ENCODE measurements around the gene RAB6A.
"Not testable (repeated sequence)": the region's sequence is repeated elsewhere in the genome, so short reads cannot be mapped to it uniquely, and the experiment has no call there.

RAB6A gene

GRCh38 chr11:73762732-73763131 is 1.9 kb upstream of the RAB6A start:
- DNase-seq (ENCODE audit: low read depth): no peak

GRCh38 chr11:73761403-73761945 is 600 bp upstream of the RAB6A start:
- DNase-seq (ENCODE audit: low read depth): no peak

- DNase-seq (ENCODE audit: low read depth): no peak
Observed at GRCh38 chr11:73760135-73760678, 667 bp downstream of the RAB6A start.

- DNase-seq (ENCODE audit: low read depth): no peak
Observed at GRCh38 chr11:73759610-73760134, 1.2 kb downstream of the RAB6A start.

- DNase-seq (ENCODE audit: low read depth): no peak
Observed at GRCh38 chr11:73758451-73758850, 2.4 kb downstream of the RAB6A start.

GRCh38 chr11:73757598-73757997 is 3.3 kb downstream of the RAB6A start:
- no peak for DNase-seq (ENCODE audit: low read depth)

GRCh38 chr11:73755670-73756069 is 5.2 kb downstream of the RAB6A start:
- no peak for DNase-seq (ENCODE audit: low read depth)

- DNase-seq (ENCODE audit: low read depth): no peak
Observed at GRCh38 chr11:73753938-73754337, 6.9 kb downstream of the RAB6A start.

GRCh38 chr11:73752903-73753302 is 8.0 kb downstream of the RAB6A start:
- no peak for DNase-seq (ENCODE audit: low read depth)

GRCh38 chr11:73752216-73752867 is 8.5 kb downstream of the RAB6A start:
- no peak for DNase-seq (ENCODE audit: low read depth)

GRCh38 chr11:73750862-73751261 is 10.0 kb downstream of the RAB6A start:
- not testable (repeated sequence) for DNase-seq (ENCODE audit: low read depth)

GRCh38 chr11:73750228-73750627 is 10.6 kb downstream of the RAB6A start:
- DNase-seq (ENCODE audit: low read depth): no peak

GRCh38 chr11:73749118-73749517 is 11.8 kb downstream of the RAB6A start:
- DNase-seq (ENCODE audit: low read depth): no peak

GRCh38 chr11:73748300-73748699 is 12.6 kb downstream of the RAB6A start:
- DNase-seq (ENCODE audit: low read depth): no peak

GRCh38 chr11:73747762-73748161 is 13.1 kb downstream of the RAB6A start:
- DNase-seq (ENCODE audit: low read depth): no peak

- DNase-seq (ENCODE audit: low read depth): no peak
Observed at GRCh38 chr11:73746701-73747100, 14.2 kb downstream of the RAB6A start.

- DNase-seq (ENCODE audit: low read depth): no peak
Observed at GRCh38 chr11:73743045-73743444, 17.8 kb downstream of the RAB6A start.

GRCh38 chr11:73735959-73736358 is 24.9 kb downstream of the RAB6A start:
- not testable (repeated sequence) for DNase-seq (ENCODE audit: low read depth)

GRCh38 chr11:73734993-73735392 is 25.9 kb downstream of the RAB6A start:
- DNase-seq (ENCODE audit: low read depth): no peak

GRCh38 chr11:73734011-73734410 is 26.9 kb downstream of the RAB6A start:
- DNase-seq (ENCODE audit: low read depth): not testable (repeated sequence)

- DNase-seq (ENCODE audit: low read depth): not testable (repeated sequence)
Observed at GRCh38 chr11:73732936-73733335, 27.9 kb downstream of the RAB6A start.

GRCh38 chr11:73729594-73730206 is 31.2 kb downstream of the RAB6A start:
- DNase-seq (ENCODE audit: low read depth): no peak

GRCh38 chr11:73728000-73728399 is 32.9 kb downstream of the RAB6A start:
- no peak for DNase-seq (ENCODE audit: low read depth)

Data from non-pigmented ciliary epithelial cell (primary cell).